Medulla oblongata (tissue), 1 donor: ENCODE results near the gene CEP131.
"Not testable (repeated sequence)": the region's sequence is repeated elsewhere in the genome, so short reads cannot be mapped to it uniquely, and the experiment has no call there.

Experiments
- DNase-seq: peaks from one replicate; pipeline ENCODE4 v3.0.0-alpha.2; 2015; ENCODE audit errors: extremely low spot score

Gene CEP131

GRCh38 chr17:81238815-81239713 lies 16.3 kb upstream of the CEP131 start, which contains the start of the genes NDUFAF8 and TEPSIN:
NDUFAF8 (plus strand) TSS chr17:81239318; CDS start chr17:81239364, 46 bp downstream.
TEPSIN (minus strand) TSS chr17:81239055; CDS start chr17:81239033, 22 bp downstream.
- DNase-seq: peak; percentile 100

- DNase-seq: no peak
These were observed 15.7 kb upstream of the CEP131 start for GRCh38 chr17:81238490-81238814.

- no peak for DNase-seq
These were observed 15.1 kb upstream of the CEP131 start for GRCh38 chr17:81237591-81238489.

- no peak for DNase-seq
These were observed 14.0 kb upstream of the CEP131 start for GRCh38 chr17:81236784-81237183.

GRCh38 chr17:81235822-81236740 lies 13.3 kb upstream of the CEP131 start:
- no peak for DNase-seq

- DNase-seq: no peak
These were observed 12.4 kb upstream of the CEP131 start for GRCh38 chr17:81234940-81235821.

GRCh38 chr17:81234506-81234855 lies 11.7 kb upstream of the CEP131 start:
- no peak for DNase-seq

GRCh38 chr17:81233811-81234505 lies 11.2 kb upstream of the CEP131 start:
- DNase-seq: no peak

- no peak for DNase-seq
These were observed 10.6 kb upstream of the CEP131 start for GRCh38 chr17:81233316-81233715.

- no peak for DNase-seq
These were observed 10.0 kb upstream of the CEP131 start for GRCh38 chr17:81232616-81233241.

GRCh38 chr17:81231766-81232581 lies 9.2 kb upstream of the CEP131 start:
- DNase-seq: no peak

GRCh38 chr17:81231121-81231645 lies 8.4 kb upstream of the CEP131 start:
- DNase-seq: no peak

- DNase-seq: no peak
These were observed 7.5 kb upstream of the CEP131 start for GRCh38 chr17:81230043-81230820.

GRCh38 chr17:81229666-81229920 lies 6.8 kb upstream of the CEP131 start:
- no peak for DNase-seq

GRCh38 chr17:81228834-81229665 lies 6.3 kb upstream of the CEP131 start:
- DNase-seq: no peak

- peak; percentile 71 for DNase-seq
These were observed 5.7 kb upstream of the CEP131 start for GRCh38 chr17:81228420-81228819.

- not testable (repeated sequence) for DNase-seq
These were observed 4.9 kb upstream of the CEP131 start for GRCh38 chr17:81227630-81228029.
